HFFc6 (cell line): ENCODE results near the gene FYB2. TPM values are rescaled to one million over a fixed set of nuclear protein-coding genes. Genes with fewer than 3 reads are reported as not detected.

ENCODE experiments used
- DNase-seq: peaks from one replicate; pipeline ENCODE4 v3.0.0-alpha.2; 2018
- H3K27ac Mint-ChIP-seq: 2 replicates; pipeline ENCODE4 v1.8.0; 2020; ENCODE audit warnings: mild to moderate bottlenecking, mixed read lengths
- H3K27me3 Mint-ChIP-seq: 2 replicates; pipeline ENCODE4 v1.8.0; 2021; ENCODE audit warnings: mild to moderate bottlenecking, moderate library complexity, mixed read lengths; ENCODE audit not compliant: insufficient read depth
- H3K36me3 Mint-ChIP-seq: 2 replicates; pipeline ENCODE4 v1.8.0; 2021; ENCODE audit warnings: low read depth, mixed read lengths
- H3K4me1 Mint-ChIP-seq: 2 replicates; pipeline ENCODE4 v1.8.0; 2020; ENCODE audit warnings: low read depth, mixed read lengths
- H3K4me3 Mint-ChIP-seq: 2 replicates; pipeline ENCODE4 v1.8.0; 2020; ENCODE audit warnings: mild to moderate bottlenecking, moderate library complexity, mixed read lengths
- H3K9me3 Mint-ChIP-seq: 2 replicates; pipeline ENCODE4 v1.8.0; 2020; ENCODE audit warnings: mild to moderate bottlenecking, mixed read lengths
- total RNA-seq, 6 experiments: library from RNA; stranded (reverse); fragmentation: NEBNext Ultra II Directional; extraction: Animal tissue kit (Norgen Biotek cat#: 25700); gene quantifications; 2 replicates in 1 of 6; 3 replicates in 5 of 6; pipeline ENCODE4 v1.2.3, GENCODE V29; 2021
- TF ChIP-seq, protein P1 (sequence below): fragments of 200-600 bp; sonication (generic); IDR thresholded peaks from 2 replicates; pipeline ENCODE4 v1.5.0; 2021; ENCODE audit warnings: antibody characterized with exemption, mild to moderate bottlenecking

FYB2 gene
- total RNA-seq, 6 experiments from 2014 or later = 0.11 TPM; not detected in 5

DNA sequence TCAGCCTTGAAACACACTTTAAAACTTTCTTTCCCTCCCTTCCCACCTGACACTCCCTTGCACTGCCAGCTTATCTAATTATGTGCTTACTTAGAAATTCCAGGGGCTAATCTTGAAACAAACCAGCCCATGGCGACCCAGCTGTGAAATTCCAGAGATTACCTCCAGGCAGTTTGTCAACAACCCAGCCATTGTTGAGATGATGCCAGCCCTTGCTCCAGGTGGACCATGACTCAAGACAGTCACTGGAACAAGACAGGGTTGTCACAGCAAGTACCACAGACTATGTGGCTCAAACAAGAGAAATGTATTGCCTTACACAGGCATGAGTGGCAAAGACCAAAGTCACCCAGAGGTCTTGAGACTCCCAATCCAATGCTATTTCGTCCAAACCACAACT is 7.9 kb downstream of the FYB2 start:
- no peaks in the 10 kb centered on the region for H3K36me3 Mint-ChIP-seq
- TF ChIP-seq, protein P1, sequence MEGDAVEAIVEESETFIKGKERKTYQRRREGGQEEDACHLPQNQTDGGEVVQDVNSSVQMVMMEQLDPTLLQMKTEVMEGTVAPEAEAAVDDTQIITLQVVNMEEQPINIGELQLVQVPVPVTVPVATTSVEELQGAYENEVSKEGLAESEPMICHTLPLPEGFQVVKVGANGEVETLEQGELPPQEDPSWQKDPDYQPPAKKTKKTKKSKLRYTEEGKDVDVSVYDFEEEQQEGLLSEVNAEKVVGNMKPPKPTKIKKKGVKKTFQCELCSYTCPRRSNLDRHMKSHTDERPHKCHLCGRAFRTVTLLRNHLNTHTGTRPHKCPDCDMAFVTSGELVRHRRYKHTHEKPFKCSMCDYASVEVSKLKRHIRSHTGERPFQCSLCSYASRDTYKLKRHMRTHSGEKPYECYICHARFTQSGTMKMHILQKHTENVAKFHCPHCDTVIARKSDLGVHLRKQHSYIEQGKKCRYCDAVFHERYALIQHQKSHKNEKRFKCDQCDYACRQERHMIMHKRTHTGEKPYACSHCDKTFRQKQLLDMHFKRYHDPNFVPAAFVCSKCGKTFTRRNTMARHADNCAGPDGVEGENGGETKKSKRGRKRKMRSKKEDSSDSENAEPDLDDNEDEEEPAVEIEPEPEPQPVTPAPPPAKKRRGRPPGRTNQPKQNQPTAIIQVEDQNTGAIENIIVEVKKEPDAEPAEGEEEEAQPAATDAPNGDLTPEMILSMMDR = no peak
- DNase-seq = no peak
- H3K4me3 Mint-ChIP-seq = no peak overlapping the region
- no peak overlapping the region for H3K27ac Mint-ChIP-seq
- peaks cover 9% of the 10 kb centered on the region for H3K27me3 Mint-ChIP-seq
- H3K4me1 Mint-ChIP-seq = no peaks in the 10 kb centered on the region
- no peaks in the 10 kb centered on the region for H3K9me3 Mint-ChIP-seq

DNA sequence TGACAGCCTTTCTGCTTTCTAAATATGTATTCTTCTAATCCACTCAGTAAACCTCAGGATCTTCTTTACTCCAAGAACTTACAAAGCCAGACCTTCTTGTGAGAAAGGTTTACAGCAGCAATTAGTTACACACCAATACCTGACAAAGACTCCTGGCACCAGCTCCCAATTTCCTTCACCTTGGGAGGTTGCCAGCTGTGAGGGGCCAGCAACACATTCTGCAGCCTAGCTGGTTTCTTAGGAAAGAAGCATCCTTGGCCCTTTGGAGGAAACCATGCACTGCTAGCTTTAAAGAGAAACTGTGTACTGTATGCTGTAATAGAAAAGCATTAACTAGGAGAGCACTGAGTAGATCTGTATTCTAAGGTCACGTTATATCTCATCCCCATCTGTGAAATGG is 10.8 kb downstream of the FYB2 start:
- Mint-ChIP-seq H3K9me3 (no peaks in the 10 kb centered on the region), H3K27me3 (peaks cover 6% of the 10 kb centered on the region), H3K36me3 (no peaks in the 10 kb centered on the region), H3K4me3 (no peak overlapping the region), H3K4me1 (no peaks in the 10 kb centered on the region), H3K27ac (no peak overlapping the region)
- no peak for DNase-seq
- TF ChIP-seq, protein P1 = no peak

DNA sequence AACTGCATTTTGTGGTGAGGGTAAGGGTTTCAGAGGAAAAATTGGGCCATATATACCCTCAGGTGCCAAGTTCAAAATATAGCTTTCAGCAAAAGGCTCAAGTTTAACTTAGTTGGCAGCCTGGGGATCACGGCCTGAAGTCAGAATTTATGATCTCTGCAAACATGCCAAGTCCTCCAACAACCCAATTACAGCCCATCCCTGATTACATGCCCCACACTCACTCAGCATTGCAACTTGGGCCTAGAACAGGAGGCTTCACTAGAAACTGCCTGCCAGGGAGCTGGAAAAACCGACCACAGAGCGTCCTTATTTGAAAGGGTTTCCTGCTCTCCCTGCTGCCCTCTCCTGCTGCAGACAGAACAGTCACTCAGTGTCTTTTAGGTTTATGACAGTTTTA is 12.4 kb downstream of the FYB2 start:
- no peaks in the 10 kb centered on the region for H3K4me1 Mint-ChIP-seq
- peaks cover 6% of the 10 kb centered on the region for H3K27me3 Mint-ChIP-seq
- H3K9me3 Mint-ChIP-seq = no peaks in the 10 kb centered on the region
- no peaks in the 10 kb centered on the region for H3K36me3 Mint-ChIP-seq
- DNase-seq = no peak
- H3K4me3 Mint-ChIP-seq = no peak overlapping the region
- TF ChIP-seq, protein P1 = no peak
- no peak overlapping the region for H3K27ac Mint-ChIP-seq

DNA sequence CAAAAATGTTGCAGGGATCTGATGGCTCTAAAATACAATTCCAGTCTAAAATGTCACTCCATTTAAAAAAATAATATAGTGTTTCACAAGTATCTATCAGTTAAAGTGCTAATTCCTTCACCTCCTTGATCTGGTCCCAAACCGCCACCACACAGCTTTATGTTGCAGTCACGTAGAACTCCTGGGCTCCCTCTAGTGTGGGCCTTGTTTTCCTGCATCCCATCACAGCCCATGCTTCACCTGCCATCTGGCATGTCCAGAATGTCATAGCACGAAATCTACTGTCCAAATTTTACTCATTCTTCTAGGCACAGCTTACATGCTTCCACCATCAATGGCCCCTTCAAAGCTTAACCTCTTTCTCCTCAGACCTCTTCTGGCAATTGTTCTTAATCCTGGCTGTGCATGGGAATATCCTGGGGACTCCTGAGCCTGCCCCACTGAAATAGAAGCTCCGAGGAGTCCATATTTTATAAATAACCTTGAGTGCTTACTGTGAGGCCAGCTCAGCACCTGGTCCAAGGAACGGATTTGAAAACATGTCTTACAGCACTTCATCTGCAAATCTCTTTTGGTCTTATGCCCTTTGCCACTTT is 15.5 kb downstream of the FYB2 start:
- TF ChIP-seq, protein P1 = peak; percentile 69
- Mint-ChIP-seq H3K36me3 (no peaks in the 10 kb centered on the region), H3K27ac (no peak overlapping the region), H3K4me1 (no peaks in the 10 kb centered on the region; the same call in 1 of the 2 replicates), H3K27me3 (no peaks in the 10 kb centered on the region; the same call in 1 of the 2 replicates), H3K9me3 (no peaks in the 10 kb centered on the region), H3K4me3 (no peak overlapping the region)
- DNase-seq = peak; percentile 9

DNA sequence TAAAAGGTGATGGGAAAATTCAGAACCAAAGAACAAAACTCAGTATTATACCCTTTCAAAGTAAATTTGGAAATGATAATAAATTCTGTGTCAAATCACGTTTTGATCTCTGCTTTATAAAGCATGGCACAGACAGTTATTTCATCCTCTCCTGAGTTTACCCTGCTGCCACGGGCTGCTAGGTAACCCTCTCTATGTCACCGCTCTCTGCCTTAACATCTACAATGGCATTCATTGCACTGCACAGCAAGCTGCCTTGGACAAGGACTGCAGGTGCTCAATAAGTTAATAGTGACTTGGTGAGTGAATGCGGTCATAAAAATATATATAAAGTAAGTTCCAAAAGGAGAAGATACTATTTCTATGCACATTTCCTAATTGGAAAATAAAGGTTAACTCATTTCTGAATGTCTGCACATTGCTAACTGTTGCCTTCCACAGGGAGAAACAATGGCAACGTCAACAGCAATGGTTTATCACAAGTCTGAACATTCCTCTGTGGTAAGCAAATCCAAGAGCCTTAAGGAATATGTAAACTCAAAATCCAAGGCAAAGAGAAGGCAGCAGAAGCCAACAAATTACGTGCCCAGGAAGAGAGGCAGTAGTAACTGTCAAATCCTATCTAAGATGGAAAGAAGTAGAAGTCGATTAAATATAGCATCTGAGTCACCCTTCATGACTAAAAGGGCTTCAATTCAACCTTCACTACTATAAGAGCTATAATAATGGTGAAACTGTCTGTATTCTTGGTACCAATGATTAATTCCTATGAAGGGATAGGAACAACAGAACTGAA is 19.4 kb downstream of the FYB2 start:
- Mint-ChIP-seq H3K4me3 (no peak overlapping the region), H3K9me3 (no peaks in the 10 kb centered on the region), H3K4me1 (peaks cover 9% of the 10 kb centered on the region), H3K27me3 (peaks cover 1% of the 10 kb centered on the region), H3K36me3 (no peaks in the 10 kb centered on the region), H3K27ac (no peak overlapping the region)
- TF ChIP-seq, protein P1 = no peak
- peak; percentile 85 for DNase-seq
